GM19099 (cell line): ENCODE data around the gene TRPM5.

Source experiments
- POLR2A ChIP-seq: IDR thresholded peaks from 3 replicates; pipeline ENCODE4 v1.6.1; 2011; ENCODE audit warnings: low read depth; ENCODE audit not compliant: insufficient read length; ENCODE audit errors: extremely low read depth

TRPM5 gene

DNA sequence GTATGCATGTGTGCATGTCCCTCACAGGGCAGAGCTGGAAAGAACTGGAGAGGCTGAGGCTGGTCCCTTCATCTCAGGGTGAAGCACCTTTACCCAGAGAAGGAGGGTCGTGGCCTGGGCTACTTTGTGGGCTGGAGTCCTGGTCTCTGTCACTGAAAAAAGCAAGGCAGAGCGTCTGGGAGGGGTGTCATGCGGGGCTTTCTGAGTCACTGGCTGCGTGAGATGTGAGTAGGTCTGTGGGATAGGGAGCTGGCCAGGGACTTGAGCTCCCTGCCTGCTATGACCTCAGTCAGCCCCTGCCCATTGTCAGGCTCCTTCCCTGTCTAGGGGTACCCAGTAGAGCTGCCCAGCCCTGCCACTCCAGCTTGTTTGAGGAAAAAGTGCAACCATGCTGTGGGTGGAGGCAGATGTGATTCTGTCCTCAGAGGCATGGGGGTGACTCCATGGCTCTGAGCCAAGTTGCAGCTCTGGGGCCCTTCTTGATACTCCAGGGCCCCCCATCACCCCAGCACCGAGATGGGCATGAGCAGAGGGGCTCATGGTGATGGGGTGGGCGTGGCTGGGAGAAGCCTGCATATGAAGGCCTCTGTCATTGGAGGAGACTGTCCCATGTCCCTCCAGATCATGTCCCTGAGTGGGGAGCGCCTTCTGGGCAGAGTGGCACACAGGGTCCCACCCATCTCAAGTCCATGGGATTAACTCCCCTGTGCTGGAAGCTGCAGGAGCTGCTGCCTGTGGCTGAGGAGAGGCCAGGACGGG, 28.3 kb upstream of the TRPM5 start:
- no peak for TF ChIP-seq POLR2A

DNA sequence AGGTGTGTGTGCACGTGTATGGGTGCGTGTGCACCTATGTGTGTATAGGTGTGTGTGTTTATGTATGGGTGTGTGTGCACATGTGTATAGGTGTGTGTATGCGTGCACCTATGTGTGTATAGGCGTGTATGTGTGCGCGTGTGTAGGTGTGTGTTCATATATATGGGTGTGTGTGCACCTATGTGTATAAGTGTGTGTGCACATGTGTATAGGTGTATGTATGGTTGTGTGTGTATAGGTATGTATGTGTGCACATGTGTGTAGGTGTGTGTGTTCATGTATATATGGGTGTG, 27.4 kb upstream of the TRPM5 start:
- TF ChIP-seq POLR2A, result no peak

- TF ChIP-seq POLR2A, result no peak
Observed at GRCh38 chr11:2471048-2471803, 26.9 kb upstream of the TRPM5 start.

GRCh38 chr11:2470495-2470894, 26.2 kb upstream of the TRPM5 start:
- no peak for TF ChIP-seq POLR2A

- no peak for TF ChIP-seq POLR2A
Observed at GRCh38 chr11:2468363-2469235, 24.3 kb upstream of the TRPM5 start.

- TF ChIP-seq POLR2A, result no peak
Observed at GRCh38 chr11:2467695-2468055, 23.4 kb upstream of the TRPM5 start.

DNA sequence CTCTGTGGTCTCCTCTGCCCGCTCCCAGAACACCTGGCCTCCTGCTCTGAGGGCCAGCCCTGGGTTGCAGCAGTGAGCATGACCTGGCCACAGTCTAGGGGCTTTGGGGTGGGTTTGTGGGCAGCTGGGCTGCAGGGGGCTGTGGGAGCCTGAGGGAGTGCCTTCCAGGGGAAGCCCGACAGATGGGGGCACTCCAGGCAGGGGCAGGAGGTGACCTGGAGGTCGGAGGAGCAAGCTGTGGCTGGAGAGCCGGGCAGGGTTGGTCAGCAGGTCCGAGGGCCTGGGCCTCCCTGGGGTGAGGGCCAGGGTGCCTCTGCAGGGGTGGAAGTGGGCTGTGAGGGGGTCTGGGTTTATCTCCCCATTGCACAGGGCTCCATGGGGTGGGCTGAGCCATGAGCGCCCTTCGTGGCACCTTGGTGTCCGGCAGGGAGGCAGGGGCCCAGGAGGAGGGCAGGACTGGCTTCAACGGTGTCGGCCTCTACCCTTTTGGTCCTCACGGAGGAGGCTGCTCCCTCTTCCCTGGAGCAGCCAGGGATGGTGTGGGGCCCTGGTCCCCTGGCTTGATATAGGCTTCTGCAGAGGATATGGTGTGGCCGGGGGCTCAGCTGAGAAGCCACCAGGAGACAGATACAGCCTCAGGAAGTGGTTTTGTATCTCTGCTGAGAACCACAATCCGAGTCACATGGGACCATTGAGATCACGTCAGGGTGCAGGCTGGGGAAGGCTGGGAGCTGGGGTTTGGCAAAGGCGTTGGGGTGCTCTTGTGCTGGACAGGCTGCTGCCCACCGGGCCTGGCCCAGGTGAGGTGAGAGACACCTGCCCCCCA, 22.8 kb upstream of the TRPM5 start:
- TF ChIP-seq POLR2A, result no peak

- TF ChIP-seq POLR2A, result no peak
Observed at GRCh38 chr11:2466069-2466801, 21.9 kb upstream of the TRPM5 start.

GRCh38 chr11:2465202-2466068, 21.1 kb upstream of the TRPM5 start:
- no peak for TF ChIP-seq POLR2A

GRCh38 chr11:2464451-2465165, 20.3 kb upstream of the TRPM5 start:
- no peak for TF ChIP-seq POLR2A

GRCh38 chr11:2463766-2464277, 19.5 kb upstream of the TRPM5 start:
- no peak for TF ChIP-seq POLR2A

GRCh38 chr11:2462986-2463765, 18.9 kb upstream of the TRPM5 start:
- no peak for TF ChIP-seq POLR2A
